Mesendoderm (in vitro differentiated cells): ENCODE results near the gene CLEC4C.
"Not testable (repeated sequence)": the region's sequence is repeated elsewhere in the genome, so short reads cannot be mapped to it uniquely, and the experiment has no call there.

Experiments
- DNase-seq: peaks from one replicate; pipeline ENCODE4 v3.0.0; 2013
- H2AK5ac ChIP-seq: 2 replicates; pipeline ENCODE4 v1.6.1; 2013; ENCODE audit warnings: low read length, inconsistent platforms
- H2BK120ac ChIP-seq: 2 replicates; pipeline ENCODE4 v1.6.1; 2013; ENCODE audit warnings: low read depth, mild to moderate bottlenecking, low read length, moderate library complexity, mixed read lengths
- H2BK15ac ChIP-seq: replicated peaks from 2 replicates; pipeline ENCODE4 v1.6.1; 2013; ENCODE audit warnings: low read depth, mild to moderate bottlenecking, moderate library complexity
- H2BK5ac ChIP-seq: 2 replicates; pipeline ENCODE4 v1.6.1; 2013; ENCODE audit warnings: low read length, inconsistent platforms
- H3K18ac ChIP-seq: 2 replicates; pipeline ENCODE4 v1.6.1; 2013; ENCODE audit warnings: mild to moderate bottlenecking, low read length, mixed read lengths
- H3K23ac ChIP-seq: one replicate; pipeline ENCODE4 v1.6.1; 2013; ENCODE audit warnings: low read length
- H3K27ac ChIP-seq: 2 replicates; pipeline ENCODE4 v1.5.1; 2013; ENCODE audit warnings: low read depth, mild to moderate bottlenecking, inconsistent platforms, low read length, moderate library complexity
- H3K27me3 ChIP-seq: 2 replicates; pipeline ENCODE4 v1.6.1; 2013; ENCODE audit warnings: low read length, control low read depth, mild to moderate bottlenecking, inconsistent platforms; ENCODE audit not compliant: insufficient read depth, poor library complexity
- H3K36me3 ChIP-seq: 2 replicates; pipeline ENCODE4 v1.6.1; 2013; ENCODE audit warnings: low read length, inconsistent platforms; ENCODE audit not compliant: control insufficient read depth, insufficient read depth
- H3K4ac ChIP-seq: one replicate; pipeline ENCODE4 v1.6.1; 2013; ENCODE audit warnings: low read depth, mild to moderate bottlenecking, low read length, moderate library complexity
- H3K4me1 ChIP-seq: 2 replicates; pipeline ENCODE4 v1.6.1; 2013; ENCODE audit warnings: low read depth, low read length, inconsistent platforms; ENCODE audit not compliant: control insufficient read depth
- H3K4me2 ChIP-seq: 2 replicates; pipeline ENCODE4 v1.6.1; 2013; ENCODE audit warnings: low read length
- H3K4me3 ChIP-seq: 2 replicates; pipeline ENCODE4 v1.5.1; 2013; ENCODE audit warnings: mild to moderate bottlenecking, low read length
- H3K56ac ChIP-seq: one replicate; pipeline ENCODE4 v1.6.1; 2013; ENCODE audit warnings: low read length
- H3K79me1 ChIP-seq: 2 replicates; pipeline ENCODE4 v1.6.1; 2013; ENCODE audit warnings: low read length, inconsistent platforms
- H3K79me2 ChIP-seq: 2 replicates; pipeline ENCODE4 v1.6.1; 2013; ENCODE audit warnings: mild to moderate bottlenecking, low read length; ENCODE audit not compliant: control insufficient read depth, insufficient read depth
- H3K9ac ChIP-seq: 2 replicates; pipeline ENCODE4 v1.6.1; 2013; ENCODE audit warnings: low read length, inconsistent platforms
- H4K5ac ChIP-seq: one replicate; pipeline ENCODE4 v1.6.1; 2013; ENCODE audit warnings: low read length
- H4K8ac ChIP-seq: one replicate; pipeline ENCODE4 v1.6.1; 2013; ENCODE audit warnings: low read depth, mild to moderate bottlenecking, control low read depth, low read length, moderate library complexity
- WGBS: extraction: QIAGEN DNeasy Blood & Tissue Kit; methylation state at CpG from one replicate; pipeline ENCODE4 v1.1.7; 2013; ENCODE audit warnings: low lambda C conversion rate, missing lambda C conversion rate; ENCODE audit not compliant: insufficient coverage; ENCODE audit errors: extremely low coverage; 5-methylcytosine and 5-hydroxymethylcytosine counted together

CLEC4C gene

GRCh38 chr12:7756993-7757392 lies 9.8 kb upstream of the CLEC4C start:
- no peak overlapping the region for H2AK5ac ChIP-seq
- H2BK5ac ChIP-seq: no peak overlapping the region
- no peak overlapping the region for H3K56ac ChIP-seq
- no peaks in the 10 kb centered on the region for H3K4me1 ChIP-seq
- H3K79me1 ChIP-seq: no peaks in the 10 kb centered on the region
- no peak overlapping the region for H3K4me3 ChIP-seq
- H2BK120ac ChIP-seq: no peak overlapping the region
- H4K8ac ChIP-seq: no peak overlapping the region
- no peak overlapping the region for H4K5ac ChIP-seq
- H3K9ac ChIP-seq: no peak overlapping the region
- no peak overlapping the region for H3K4ac ChIP-seq
- H3K79me2 ChIP-seq: no peaks in the 10 kb centered on the region
- no peaks in the 10 kb centered on the region for H3K27me3 ChIP-seq
- H3K18ac ChIP-seq: no peak overlapping the region
- H3K23ac ChIP-seq: no peak overlapping the region
- WGBS: no CpG with 5 or more reads among the region's 2 CpGs
- H3K27ac ChIP-seq: no peak overlapping the region
- H3K4me2 ChIP-seq: no peak overlapping the region
- DNase-seq: no peak
- no peaks in the 10 kb centered on the region for H3K36me3 ChIP-seq
- no peak overlapping the region for H2BK15ac ChIP-seq

GRCh38 chr12:7755668-7756067 lies 8.5 kb upstream of the CLEC4C start:
- H3K4ac ChIP-seq, H2AK5ac ChIP-seq, H2BK15ac ChIP-seq, H2BK5ac ChIP-seq, H4K5ac ChIP-seq, H3K4me2 ChIP-seq, H3K27ac ChIP-seq, H3K18ac ChIP-seq, H3K9ac ChIP-seq, H3K4me1 ChIP-seq, H3K23ac ChIP-seq, H4K8ac ChIP-seq, DNase-seq, H3K79me2 ChIP-seq, H3K4me3 ChIP-seq, H3K36me3 ChIP-seq, H2BK120ac ChIP-seq, H3K56ac ChIP-seq, H3K27me3 ChIP-seq, H3K79me1 ChIP-seq: not testable (repeated sequence)
- no CpG with 5 or more reads among the region's 9 CpGs for WGBS

- not testable (repeated sequence) for H4K5ac ChIP-seq, H3K27ac ChIP-seq, H3K4me2 ChIP-seq, H3K4me1 ChIP-seq, H3K9ac ChIP-seq, H3K36me3 ChIP-seq, H2BK5ac ChIP-seq, H3K79me2 ChIP-seq, H3K4ac ChIP-seq, DNase-seq, H2AK5ac ChIP-seq, H3K4me3 ChIP-seq, H2BK120ac ChIP-seq, H3K56ac ChIP-seq, H3K23ac ChIP-seq, H3K18ac ChIP-seq, H3K79me1 ChIP-seq, H2BK15ac ChIP-seq, H3K27me3 ChIP-seq, H4K8ac ChIP-seq
- WGBS: no CpG with 5 or more reads among the region's 48 CpGs
Observed at GRCh38 chr12:7751941-7752922, 5.1 kb upstream of the CLEC4C start.

- Histone ChIP-seq H3K56ac (no peak overlapping the region), H3K36me3 (no peaks in the 10 kb centered on the region), H3K4me1 (no peaks in the 10 kb centered on the region), H3K27me3 (no peaks in the 10 kb centered on the region), H3K18ac (no peak overlapping the region), H2BK120ac (no peak overlapping the region), H2BK15ac (no peak overlapping the region), H3K4me2 (no peak overlapping the region), H2AK5ac (no peak overlapping the region), H3K9ac (no peak overlapping the region), H4K8ac (no peak overlapping the region), H3K79me2 (no peaks in the 10 kb centered on the region), H2BK5ac (no peak overlapping the region), H3K4me3 (no peak overlapping the region), H4K5ac (no peak overlapping the region), H3K4ac (no peak overlapping the region), H3K23ac (no peak overlapping the region), H3K79me1 (no peaks in the 10 kb centered on the region), H3K27ac (no peak overlapping the region)
- no peak for DNase-seq
- WGBS: no CpG with 5 or more reads among the region's 20 CpGs
Observed at GRCh38 chr12:7751394-7751793, 4.2 kb upstream of the CLEC4C start.

GRCh38 chr12:7750350-7750749 lies 3.2 kb upstream of the CLEC4C start:
- Histone ChIP-seq H3K79me1 (no peaks in the 10 kb centered on the region), H3K36me3 (no peaks in the 10 kb centered on the region), H3K18ac (no peak overlapping the region), H3K23ac (no peak overlapping the region), H3K4me3 (no peak overlapping the region), H2AK5ac (no peak overlapping the region), H3K4me1 (no peaks in the 10 kb centered on the region), H2BK5ac (no peak overlapping the region), H4K8ac (no peak overlapping the region), H3K79me2 (no peaks in the 10 kb centered on the region), H2BK120ac (no peak overlapping the region), H3K56ac (no peak overlapping the region), H3K9ac (no peak overlapping the region), H3K27me3 (no peaks in the 10 kb centered on the region), H3K4ac (no peak overlapping the region), H3K4me2 (no peak overlapping the region), H3K27ac (no peak overlapping the region), H4K5ac (no peak overlapping the region), H2BK15ac (no peak overlapping the region)
- DNase-seq: no peak
- WGBS: no CpG with 5 or more reads among the region's 6 CpGs
